Frontal cortex (tissue), 4 donors: ENCODE measurements around the gene VAV2. TPM values are rescaled to one million over a fixed set of nuclear protein-coding genes. Genes with fewer than 3 reads are reported as not detected.
"Not testable (repeated sequence)": the region's sequence is repeated elsewhere in the genome, so short reads cannot be mapped to it uniquely, and the experiment has no call there.

Source experiments
- DNase-seq, 2 donors: peaks; one replicate each; pipeline ENCODE4 v3.0.0; 2012; ENCODE audit warnings: low spot score in 2 of 2
- FAIRE-seq: peaks from 2 replicates; lab custom pipeline; 2012; peaks lifted over from hg19 to GRCh38; lab: Jason Lieb, UNC
- total RNA-seq: library from RNA; depleted of rRNA; stranded (reverse); fragments of >200 nt; gene quantifications from one replicate; pipeline ENCODE4 v1.2.3, GENCODE V29; 2014
- donor health status: control.
- donor health status: control.
- donor health status: control.

VAV2 gene
- total RNA-seq, 1 donor from 2014 or later, result 31.0 TPM

DNA sequence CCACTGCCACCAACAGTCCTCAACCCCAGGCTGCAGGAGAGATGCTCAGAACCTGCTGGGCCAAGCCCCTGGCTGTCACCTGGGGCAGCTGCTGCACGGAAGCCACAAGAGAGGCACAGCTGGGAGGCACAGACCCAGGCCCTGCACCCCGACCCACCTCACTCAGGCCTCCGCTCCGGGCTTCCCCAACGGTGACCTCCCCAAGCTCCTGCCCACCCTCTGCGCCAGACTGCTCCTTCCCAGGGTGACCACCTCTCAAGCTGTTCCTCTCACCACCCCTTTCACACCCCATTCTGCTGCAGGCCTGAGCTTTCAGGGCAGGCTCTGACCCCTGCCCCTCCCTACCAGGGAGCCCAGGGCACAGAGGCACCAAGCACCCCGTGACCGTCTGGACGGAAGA lies 33.0 kb downstream of the VAV2 start:
- DNase-seq, result no peak
- FAIRE-seq, result no peak

DNA sequence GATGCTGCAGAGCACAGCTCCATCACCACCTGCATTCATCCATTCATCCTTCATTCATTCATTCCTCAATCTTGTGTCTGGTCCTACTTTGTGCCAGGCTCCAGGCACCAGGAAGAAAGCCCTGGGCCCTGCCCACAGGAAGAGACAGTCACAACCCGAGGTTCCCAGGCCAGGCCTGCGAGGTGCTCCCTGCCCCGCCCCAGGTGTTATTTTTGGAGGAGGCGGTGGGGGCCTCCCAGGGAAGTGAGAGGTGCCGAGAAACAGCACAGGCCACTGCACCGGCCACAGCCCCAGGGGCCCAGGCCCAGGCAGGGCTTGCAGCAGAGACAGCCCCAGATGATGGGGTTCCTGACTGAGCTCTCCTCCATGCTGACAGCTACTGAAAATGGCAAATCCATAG lies 33.4 kb downstream of the VAV2 start:
- FAIRE-seq (no peak), DNase-seq (no peak)

DNA sequence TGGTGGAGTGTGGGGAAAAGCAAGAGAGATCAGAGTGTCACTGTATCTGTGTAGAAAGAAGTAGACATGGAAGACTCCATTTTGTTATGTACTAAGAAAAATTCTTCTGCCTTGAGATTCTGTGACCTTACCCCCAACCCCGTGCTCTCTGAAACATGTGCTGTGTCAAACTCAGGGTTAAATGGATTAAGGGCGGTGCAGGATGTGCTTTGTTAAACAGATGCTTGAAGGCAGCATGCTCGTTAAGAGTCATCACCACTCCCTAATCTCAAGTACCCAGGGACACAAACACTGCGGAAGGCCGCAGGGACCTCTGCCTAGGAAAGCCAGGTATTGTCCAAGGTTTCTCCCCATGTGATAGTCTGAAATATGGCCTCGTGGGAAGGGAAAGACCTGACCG lies 34.4 kb downstream of the VAV2 start:
- DNase-seq, FAIRE-seq: not testable (repeated sequence)

DNA sequence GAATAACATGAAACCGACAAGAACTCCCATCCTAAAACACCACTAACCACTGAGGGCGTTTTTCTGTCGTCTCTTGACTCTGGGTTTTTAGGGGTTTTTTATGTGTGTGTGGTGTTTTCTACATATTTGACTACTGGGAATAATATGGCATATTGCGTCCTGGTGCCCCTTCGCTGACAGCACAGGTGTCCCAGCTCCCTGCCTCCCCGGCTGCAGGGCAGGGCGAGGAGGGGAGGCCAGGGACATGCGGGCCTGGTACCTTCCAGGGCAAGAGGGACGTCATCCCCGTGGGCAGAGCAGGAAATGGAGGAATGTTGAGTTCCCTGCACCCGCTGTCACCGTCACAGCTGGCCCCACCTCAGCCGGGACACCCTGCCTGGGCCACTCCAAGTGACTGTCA lies 34.8 kb downstream of the VAV2 start:
- no peak for DNase-seq
- FAIRE-seq, result no peak

DNA sequence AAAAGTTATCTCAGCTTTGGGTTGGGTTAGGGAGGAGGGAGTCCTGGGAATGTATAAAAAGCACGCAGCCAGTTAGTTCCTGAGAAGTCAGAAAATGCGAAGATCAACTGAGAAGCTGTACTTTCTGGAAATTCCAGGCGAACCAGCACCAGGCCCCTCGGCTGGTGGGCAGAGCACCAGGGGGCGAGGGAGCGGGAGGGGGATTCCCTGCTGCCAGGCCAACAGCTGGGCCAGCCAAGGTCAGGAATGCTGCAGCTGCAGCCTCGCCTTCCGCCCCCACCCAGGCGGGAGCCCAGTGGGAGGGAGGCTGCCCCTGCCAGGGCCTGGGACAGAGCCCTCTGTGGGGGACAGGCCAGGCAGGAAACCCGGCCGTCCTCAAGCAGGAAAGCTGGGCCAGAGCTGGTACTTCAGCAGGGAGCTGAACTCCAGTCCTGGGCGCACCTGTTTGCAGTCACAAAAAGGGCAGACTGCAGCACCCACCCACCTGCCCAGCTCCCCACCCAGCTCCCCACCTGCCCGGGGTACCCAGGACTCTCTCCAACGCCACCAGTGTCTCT lies 35.5 kb downstream of the VAV2 start:
- FAIRE-seq, result no peak
- DNase-seq, result no peak

DNA sequence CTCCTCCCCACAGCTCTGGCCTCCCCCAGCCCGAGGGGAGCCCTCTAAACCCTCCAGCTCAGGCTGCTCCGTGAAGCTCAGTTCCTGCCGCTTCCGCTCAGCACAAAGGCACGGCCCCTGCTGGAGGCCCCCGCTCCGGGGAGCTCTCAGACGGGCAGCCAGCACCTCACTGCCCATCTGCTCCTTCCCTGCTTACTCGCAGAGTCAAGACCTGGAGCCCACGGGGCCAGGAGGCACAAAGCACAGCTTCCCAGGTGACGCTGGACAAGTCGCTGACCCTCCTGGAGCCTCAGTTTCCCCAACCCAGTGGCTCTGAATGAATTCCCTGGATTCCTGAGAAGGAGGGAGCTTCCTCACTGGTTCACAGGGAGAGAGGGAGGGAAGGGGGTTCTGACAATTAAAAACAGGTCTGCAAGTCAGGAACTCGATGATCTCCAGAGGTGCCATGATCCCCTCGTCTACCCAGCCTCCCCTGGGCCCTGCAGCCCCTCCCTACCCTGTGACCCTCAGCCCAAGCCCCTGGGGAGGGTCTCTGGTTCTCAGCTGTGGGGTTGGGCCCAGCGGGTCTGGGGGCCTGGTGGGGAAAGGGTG lies 36.2 kb downstream of the VAV2 start:
- DNase-seq (no peak), FAIRE-seq (no peak)

DNA sequence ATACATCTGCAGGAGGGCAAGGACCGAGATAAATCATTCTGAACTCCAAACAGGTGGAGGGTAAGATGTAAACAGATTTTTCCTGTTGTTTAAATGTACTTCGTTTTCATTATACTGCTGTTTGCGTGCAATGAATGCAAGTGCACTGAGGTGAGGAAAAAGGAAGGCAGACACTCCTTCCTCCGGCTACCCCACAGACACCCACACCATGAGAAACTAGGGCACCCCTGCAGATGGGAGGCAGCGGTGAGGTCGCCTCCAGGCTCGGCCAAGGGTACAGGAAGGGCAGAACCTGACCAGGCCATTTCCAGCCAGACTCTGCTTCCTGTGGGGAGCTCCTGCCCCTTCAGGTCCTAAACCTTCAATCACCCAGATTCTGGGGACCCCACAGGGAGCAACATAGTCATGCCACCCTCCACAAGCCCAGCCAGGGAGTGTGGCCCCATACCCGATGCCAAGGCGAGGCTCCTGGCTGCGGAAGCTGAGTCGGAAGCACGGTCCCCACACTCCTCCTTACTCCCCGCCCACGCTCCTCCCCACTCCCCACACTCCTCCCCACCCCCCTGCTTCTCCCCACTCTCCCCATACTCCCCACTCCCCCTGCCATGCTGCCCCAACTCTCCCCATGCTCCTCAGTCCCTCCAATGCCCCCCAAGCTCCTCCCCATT lies 37.1 kb downstream of the VAV2 start:
- FAIRE-seq, result no peak
- DNase-seq, result no peak

DNA sequence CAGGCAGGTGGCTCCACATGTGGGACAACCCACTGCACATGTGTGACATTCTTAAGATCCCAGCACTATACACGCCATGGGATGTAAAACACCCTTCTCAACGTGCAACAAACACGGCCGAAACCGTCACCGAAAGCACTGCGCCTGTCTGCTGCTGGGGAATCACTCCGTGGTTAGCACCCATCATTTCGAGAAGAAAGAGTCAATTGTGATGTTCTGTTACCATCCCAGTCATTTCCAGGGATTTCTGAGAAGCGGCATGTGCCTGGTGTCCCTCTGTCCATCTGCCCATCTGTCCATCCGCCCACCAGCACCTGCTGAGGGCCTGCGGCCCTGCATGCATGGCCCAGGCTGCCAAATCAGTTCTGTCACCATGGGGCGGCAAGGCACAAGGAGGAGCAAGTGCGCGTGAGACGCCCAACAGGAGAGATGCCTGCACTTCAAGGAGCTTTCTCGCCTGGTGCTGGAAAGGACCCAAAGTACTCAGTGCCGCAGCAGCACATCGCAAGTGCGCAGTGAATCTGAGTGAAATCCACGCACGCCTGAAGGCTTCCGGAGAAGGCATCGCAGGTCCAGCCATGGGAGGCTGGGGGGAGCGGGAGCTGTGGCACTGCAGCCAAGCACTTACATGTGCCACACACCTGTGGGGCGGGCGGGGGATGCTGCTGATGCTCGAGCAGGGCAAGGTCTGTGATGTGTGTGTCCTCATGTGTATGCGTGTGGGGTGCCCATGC lies 38.0 kb downstream of the VAV2 start:
- FAIRE-seq, result no peak

DNA sequence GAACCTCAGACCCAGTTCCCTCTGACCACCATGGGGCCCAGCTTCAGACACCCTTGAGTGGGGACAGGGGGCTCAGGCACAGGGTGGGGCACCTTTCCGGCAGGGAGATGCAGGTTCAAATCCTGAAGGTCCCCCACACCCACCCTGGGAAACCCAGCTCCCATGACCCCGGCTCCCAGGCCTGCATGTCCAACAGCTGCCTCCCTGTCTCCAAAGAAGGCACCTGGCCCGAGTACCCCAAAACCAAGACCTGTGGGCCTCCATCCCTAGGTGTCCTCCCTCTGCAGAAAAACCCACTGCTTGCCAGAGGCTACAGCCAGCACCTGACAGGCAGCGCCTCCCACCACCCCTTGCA lies 38.5 kb downstream of the VAV2 start:
- no peak for FAIRE-seq
- no peak for DNase-seq

More for the DNA sequence above, 38.0 kb downstream of the VAV2 start:
- DNase-seq, result no peak

DNA sequence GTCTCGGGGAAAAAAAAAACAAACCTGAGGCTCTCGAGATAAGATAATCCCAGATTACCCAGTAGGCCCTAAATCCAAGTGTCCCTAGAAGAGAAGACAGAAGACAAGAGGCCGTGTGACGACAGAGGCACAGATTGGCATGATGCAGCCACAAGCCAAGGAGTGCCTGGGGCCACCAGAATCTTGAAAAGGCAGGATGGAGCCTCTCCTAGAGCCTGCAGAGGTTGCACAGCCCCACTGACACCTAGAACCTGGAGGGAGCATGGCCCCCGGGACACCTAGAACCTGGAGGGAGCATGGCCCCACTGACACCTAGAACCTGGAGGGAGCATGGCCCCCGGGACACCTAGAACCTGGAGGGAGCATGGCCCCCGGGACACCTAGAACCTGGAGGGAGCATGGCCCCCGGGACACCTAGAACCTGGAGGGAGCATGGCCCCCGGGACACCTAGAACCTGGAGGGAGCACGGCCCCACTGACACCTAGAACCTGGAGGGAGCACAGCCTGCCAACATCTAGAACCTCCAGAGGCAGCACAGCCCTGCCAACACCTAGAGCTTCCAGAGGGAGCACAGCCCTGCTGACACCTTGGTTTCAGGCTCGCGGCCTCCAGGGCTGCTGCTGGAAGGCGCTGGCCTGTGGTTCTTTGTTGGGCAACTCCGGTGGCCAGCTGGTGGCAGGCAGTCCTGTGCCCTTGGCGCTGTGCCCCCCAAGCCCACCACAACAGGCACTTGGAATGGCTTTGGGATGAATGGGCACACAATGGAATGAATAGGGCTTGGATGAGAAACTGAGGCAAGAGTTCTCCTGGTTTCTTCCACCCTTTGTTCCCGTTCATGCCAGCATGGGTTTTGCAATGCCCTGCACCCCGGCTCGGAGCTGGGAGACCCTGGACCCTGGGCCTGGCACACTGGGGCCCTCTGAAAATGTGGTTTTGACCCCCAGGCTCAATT lies 39.2 kb downstream of the VAV2 start:
- DNase-seq (no peak), FAIRE-seq (no peak)

DNA sequence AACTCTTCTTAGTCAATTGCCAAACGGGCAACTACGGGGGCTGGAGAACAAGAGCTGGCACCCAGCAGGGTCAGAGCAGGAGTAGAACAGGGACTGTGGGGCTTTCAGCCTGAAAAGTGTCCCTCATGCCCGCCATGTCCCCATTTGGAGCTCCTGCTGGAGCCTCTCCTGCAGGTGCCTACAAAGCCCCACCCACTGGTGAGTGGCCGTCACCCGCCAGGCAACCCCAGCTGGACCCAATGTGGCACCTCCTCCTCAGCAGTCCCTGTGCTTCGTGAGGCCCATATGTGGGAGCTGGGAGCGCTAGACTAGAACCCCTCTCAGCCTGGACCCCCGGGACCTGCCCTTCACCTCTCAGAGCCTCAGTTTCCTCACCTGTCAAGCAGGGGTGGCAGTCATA lies 40.9 kb downstream of the VAV2 start:
- DNase-seq, result no peak
- FAIRE-seq, result no peak

DNA sequence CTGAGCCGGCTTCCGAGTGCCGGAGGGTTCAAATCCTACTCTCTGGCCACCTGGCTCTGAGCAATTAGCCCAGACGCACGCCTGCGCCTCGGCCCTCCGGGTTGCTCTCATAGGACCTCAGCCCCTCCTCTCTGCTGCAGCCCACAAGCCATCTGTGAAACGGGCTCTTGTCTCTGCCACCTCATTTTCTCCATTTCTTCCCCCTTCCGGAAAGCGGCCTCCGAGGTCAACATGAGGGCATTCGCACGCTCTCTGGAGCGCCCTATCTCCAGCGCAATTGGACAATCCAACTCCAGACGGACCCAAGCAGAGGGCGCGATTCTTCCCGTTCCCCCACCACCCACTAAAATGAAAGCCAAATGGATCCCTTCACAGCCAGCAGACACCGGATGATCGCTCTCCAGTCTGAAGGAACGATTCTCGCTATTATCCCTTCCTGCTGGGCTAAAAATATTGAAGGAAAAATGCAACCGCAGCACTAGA lies 41.5 kb downstream of the VAV2 start:
- FAIRE-seq (no peak), DNase-seq (no peak)

DNA sequence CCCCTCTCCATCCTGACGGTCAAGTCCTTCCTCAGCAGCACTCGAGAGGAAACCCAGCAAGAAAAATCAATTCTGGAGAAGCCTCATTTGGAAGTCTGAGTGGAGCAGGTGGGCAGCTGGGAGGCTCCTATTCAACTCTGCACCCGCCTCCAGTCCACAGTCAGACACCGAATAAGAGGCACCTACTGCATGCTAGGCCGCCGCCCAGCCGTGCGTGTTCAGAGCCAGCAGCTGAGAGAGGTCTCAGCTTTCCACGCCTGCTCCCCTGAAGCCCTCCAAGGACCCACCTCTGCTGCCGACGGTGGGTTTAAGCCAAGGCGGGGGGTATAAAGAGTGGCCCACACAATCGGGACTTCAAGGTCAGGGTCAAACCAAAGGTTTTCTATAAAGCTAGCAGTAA lies 41.9 kb downstream of the VAV2 start:
- no peak for FAIRE-seq
- DNase-seq, result no peak

DNA sequence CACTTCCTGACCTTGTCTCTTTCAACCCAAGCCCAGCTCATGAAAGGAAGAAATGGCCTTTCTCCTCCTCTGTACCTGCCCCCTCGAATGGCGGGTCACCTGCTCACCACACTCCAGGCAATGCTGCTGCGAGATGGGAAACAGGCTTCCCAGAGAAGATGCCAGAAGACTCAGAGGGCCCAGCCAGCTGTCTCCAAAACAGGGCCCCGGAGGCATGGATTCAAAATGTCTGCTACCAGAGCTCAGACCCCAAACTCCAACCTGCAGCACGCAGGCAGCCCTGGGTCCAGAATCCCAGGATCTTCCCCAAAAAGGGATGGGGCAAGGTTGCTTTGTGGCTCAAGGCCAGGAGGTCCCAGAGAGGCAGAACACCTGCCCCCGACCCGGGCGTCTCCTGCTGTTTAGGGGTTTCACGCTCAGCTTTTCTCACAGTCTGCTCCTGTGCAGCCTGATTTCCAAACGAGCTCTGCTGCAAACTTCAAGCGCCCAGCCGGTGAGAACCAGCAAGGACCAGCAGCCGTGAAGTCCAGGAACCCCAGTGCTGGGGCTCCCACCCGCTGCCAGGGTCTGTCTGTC lies 42.5 kb downstream of the VAV2 start:
- no peak for FAIRE-seq
- no peak for DNase-seq

DNA sequence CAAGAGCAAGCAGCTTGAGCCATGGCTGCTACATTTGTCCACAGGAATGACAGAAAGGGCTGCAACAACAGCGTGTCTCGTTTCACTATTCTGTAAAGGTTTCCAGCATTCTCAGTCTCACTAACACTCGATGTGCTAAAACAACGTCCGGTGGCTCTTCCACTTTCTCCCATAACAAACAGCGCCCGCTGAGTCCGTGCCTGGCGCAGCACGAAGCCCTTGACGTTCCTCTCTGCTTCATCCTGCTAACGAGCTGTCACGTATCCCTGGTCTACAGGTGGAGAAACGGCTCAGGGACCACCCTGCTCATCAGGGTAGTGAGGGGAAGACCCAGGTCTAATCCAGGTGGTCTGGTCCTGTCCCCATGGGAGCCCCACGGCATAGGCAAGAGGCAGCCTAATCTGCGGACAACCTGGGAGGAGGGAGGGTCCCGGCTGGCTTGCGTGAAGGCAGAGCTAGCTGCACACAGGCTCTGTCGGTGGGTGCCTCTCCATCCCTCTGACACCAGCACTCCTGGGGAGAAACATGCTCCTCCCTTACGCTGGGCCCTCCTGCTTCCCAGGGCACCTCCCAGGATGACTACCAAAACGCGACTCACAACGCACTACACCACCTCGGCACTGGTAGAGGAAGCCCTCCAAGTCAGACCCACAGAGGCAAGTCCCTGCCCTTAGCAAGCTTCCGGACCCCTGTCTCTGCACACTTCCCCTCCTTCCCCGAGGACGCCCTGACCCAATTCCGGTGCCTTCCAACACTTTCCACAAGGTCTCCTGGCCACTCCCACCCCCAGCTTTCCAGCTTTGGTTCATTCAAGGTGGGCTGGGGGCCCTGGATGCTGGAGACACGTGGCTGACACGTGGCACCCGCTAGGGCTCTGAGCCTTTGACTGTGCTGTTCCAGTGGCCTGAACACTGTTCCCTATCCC lies 43.3 kb downstream of the VAV2 start:
- FAIRE-seq (no peak), DNase-seq (no peak)

DNA sequence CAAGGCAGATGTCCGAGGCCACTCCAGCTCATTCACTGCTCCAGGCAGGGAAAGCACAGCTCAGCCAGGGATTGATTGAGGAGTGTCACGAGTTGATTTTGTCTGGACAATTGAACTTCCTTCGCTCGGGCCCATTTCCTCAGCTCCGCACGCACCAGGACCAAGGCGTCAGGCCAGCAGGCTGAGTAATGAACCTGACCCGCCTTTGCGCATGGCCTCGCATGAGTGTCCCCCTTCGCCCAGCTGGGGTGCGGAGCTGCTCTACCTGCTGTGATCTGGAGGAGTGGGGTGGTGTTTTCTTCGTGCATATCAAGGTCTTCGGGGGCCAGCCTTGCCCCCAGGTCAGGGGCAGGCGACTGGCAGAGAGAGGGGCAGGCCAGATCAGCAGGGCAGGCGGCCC lies 44.0 kb downstream of the VAV2 start:
- no peak for DNase-seq
- FAIRE-seq, result no peak

DNA sequence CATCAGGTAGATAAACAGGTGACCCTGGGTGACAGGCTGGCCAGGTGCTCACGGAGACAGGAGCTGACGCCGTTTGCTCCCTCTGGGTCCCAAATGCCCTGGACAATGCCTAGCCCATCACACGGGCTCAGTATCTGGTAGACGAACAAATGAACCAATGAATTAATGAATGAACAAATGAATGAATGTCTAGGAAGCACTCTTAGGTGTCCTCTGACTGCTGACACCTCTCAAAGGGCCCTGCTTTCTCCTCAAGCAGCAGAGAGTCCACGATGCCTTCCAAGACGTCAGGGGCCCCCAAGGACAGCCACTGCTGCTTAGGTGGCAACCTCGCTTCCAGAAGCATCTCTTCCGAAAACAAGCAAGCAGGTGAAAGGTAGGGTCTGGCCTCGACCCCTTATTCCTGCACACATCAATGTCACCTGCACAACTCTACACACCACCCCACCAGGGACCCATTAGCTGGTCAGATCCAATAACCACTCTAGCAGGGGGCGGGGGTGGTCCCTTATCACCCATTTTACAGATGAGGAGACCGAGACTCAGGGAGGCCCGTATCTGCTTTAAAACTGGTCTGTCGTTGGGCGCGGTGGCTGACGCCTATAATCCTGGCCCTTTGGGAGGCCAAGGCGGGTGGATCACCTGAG lies 45.2 kb downstream of the VAV2 start:
- DNase-seq, result no peak
- no peak for FAIRE-seq
